ENCODE measurements around the gene SFMBT2.

Gene SFMBT2

GRCh38 chr10:7345717-7346116, 65.1 kb downstream of the SFMBT2 start:
- TF ChIP-seq YY1 (IDR thresholded peaks at IDR 0.05; ENCODE audit: low read depth) (no peak), RAD21 (IDR thresholded peaks at IDR 0.05; ENCODE audit: low read depth) (no peak), REST (IDR thresholded peaks at IDR 0.05; ENCODE audit: low read depth) (no peak), TCF12 (IDR thresholded peaks at IDR 0.05; ENCODE audit: low read depth) (no peak), CEBPB (IDR thresholded peaks at IDR 0.05) (no peak)
- TF ChIP-seq, protein P1, sequence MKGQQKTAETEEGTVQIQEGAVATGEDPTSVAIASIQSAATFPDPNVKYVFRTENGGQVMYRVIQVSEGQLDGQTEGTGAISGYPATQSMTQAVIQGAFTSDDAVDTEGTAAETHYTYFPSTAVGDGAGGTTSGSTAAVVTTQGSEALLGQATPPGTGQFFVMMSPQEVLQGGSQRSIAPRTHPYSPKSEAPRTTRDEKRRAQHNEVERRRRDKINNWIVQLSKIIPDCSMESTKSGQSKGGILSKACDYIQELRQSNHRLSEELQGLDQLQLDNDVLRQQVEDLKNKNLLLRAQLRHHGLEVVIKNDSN (IDR thresholded peaks at IDR 0.05): no peak

GRCh38 chr10:7343040-7343439, 67.8 kb downstream of the SFMBT2 start:
- TF ChIP-seq TEAD4 (IDR thresholded peaks at IDR 0.05): no peak
- TF ChIP-seq, protein P1 (IDR thresholded peaks at IDR 0.05): no peak
- TF ChIP-seq YY1 (IDR thresholded peaks at IDR 0.05; ENCODE audit: low read depth): no peak
- TF ChIP-seq CREB1 (IDR thresholded peaks at IDR 0.05; ENCODE audit: low read depth): no peak
- no peak for TF ChIP-seq ZBTB7A (IDR thresholded peaks at IDR 0.05; ENCODE audit: low read depth)
- TF ChIP-seq EGR1 (IDR thresholded peaks at IDR 0.05): no peak
- TF ChIP-seq EP300 (IDR thresholded peaks at IDR 0.05; ENCODE audit: borderline replicate concordance): no peak
- no peak for TF ChIP-seq TAF1 (IDR thresholded peaks at IDR 0.05; ENCODE audit: low read depth)
- no peak for TF ChIP-seq NFIC (IDR thresholded peaks at IDR 0.05)
- no peak for TF ChIP-seq TCF12 (IDR thresholded peaks at IDR 0.05; ENCODE audit: low read depth)
- no peak for TF ChIP-seq REST (IDR thresholded peaks at IDR 0.05; ENCODE audit: low read depth)
- no peak for TF ChIP-seq RAD21 (IDR thresholded peaks at IDR 0.05; ENCODE audit: low read depth)

- TF ChIP-seq REST (IDR thresholded peaks at IDR 0.05; ENCODE audit: low read depth): no peak
- TF ChIP-seq CREB1 (IDR thresholded peaks at IDR 0.05; ENCODE audit: low read depth): no peak
- TF ChIP-seq RAD21 (IDR thresholded peaks at IDR 0.05; ENCODE audit: low read depth): no peak
- TF ChIP-seq EGR1 (IDR thresholded peaks at IDR 0.05): no peak
- no peak for TF ChIP-seq EP300 (IDR thresholded peaks at IDR 0.05; ENCODE audit: borderline replicate concordance)
- TF ChIP-seq YY1 (IDR thresholded peaks at IDR 0.05; ENCODE audit: low read depth): no peak
- TF ChIP-seq NFIC (IDR thresholded peaks at IDR 0.05): no peak
- TF ChIP-seq TAF1 (IDR thresholded peaks at IDR 0.05; ENCODE audit: low read depth): no peak
- TF ChIP-seq TCF12 (IDR thresholded peaks at IDR 0.05; ENCODE audit: low read depth): no peak
- no peak for TF ChIP-seq MAX (IDR thresholded peaks at IDR 0.05)
- TF ChIP-seq ZBTB7A (IDR thresholded peaks at IDR 0.05; ENCODE audit: low read depth): no peak
- no peak for TF ChIP-seq TEAD4 (IDR thresholded peaks at IDR 0.05)
- TF ChIP-seq FOXM1 (IDR thresholded peaks at IDR 0.05; ENCODE audit: borderline replicate concordance, low read depth): no peak
- no peak for TF ChIP-seq CEBPB (IDR thresholded peaks at IDR 0.05)
- TF ChIP-seq, protein P1 (IDR thresholded peaks at IDR 0.05): no peak
These were observed 70.5 kb downstream of the SFMBT2 start for GRCh38 chr10:7340179-7340874.

DNA sequence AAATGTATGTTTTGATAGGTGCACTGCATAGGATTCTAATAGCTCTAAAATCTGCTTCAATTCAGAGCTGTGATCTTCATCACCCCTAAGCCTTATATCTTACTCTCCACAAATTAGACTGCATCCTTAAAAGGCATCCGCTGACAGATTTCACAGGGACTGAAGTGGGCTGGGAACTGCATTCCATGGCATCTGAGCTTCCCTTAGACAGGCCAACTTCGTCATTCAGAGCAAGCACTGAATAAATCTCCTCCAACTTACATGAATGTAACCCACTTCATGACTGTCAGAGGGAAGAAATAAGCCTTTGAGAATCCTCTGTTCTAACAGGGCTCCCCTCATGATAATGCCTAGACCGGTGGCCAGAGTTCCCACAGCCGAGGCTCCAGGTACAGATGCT, 71.3 kb downstream of the SFMBT2 start:
- no peak for TF ChIP-seq EGR1 (IDR thresholded peaks at IDR 0.05)

All from Ishikawa (cell line).